Renal pelvis (tissue), 12 donors: ENCODE measurements around the gene SERPIND1. TPM values are rescaled to one million over a fixed set of nuclear protein-coding genes. Genes with fewer than 3 reads are reported as not detected.
"Not testable (repeated sequence)": the region's sequence is repeated elsewhere in the genome, so short reads cannot be mapped to it uniquely, and the experiment has no call there.

Experiments
- DNase-seq: peaks from one replicate; pipeline ENCODE4 v3.0.0-alpha.2; 2013
- long read RNA-seq, 16 experiments: transcript quantifications; one replicate each; lab custom pipeline, GENCODE V29; 2026
- polyA plus RNA-seq, 3 donors: library from polyadenylated mRNA; unstranded; fragments of 120-200 nt; gene quantifications; one replicate each; pipeline ENCODE4 v1.2.1, GENCODE V29; 2013; ENCODE audit not compliant: insufficient read length in 3 of 3

SERPIND1 gene, protein sequence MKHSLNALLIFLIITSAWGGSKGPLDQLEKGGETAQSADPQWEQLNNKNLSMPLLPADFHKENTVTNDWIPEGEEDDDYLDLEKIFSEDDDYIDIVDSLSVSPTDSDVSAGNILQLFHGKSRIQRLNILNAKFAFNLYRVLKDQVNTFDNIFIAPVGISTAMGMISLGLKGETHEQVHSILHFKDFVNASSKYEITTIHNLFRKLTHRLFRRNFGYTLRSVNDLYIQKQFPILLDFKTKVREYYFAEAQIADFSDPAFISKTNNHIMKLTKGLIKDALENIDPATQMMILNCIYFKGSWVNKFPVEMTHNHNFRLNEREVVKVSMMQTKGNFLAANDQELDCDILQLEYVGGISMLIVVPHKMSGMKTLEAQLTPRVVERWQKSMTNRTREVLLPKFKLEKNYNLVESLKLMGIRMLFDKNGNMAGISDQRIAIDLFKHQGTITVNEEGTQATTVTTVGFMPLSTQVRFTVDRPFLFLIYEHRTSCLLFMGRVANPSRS
- 1 to 10 TPM; 2.7 to 3.6 (median 3.0) TPM for polyA plus RNA-seq
- long read RNA-seq, donor 1, partial matches to known transcripts = 0 of 1 reads
- long read RNA-seq, donor 1, other reads (novel, unspliced or antisense) = 0 of 1 reads
- long read RNA-seq, donor 2, partial matches to known transcripts = 0 of 2 reads
- long read RNA-seq, donor 2, other reads (novel, unspliced or antisense) = 0 of 2 reads
- long read RNA-seq, donor 3, partial matches to known transcripts = 0 of 2 reads
- long read RNA-seq, donor 3, other reads (novel, unspliced or antisense) = 0 of 2 reads
- long read RNA-seq, donor 4, partial matches to known transcripts = 0 of 1 reads
- long read RNA-seq, donor 4, other reads (novel, unspliced or antisense) = 0 of 1 reads
- long read RNA-seq, donor 5, partial matches to known transcripts = 0 of 1 reads
- long read RNA-seq, donor 5, other reads (novel, unspliced or antisense) = 0 of 1 reads
- long read RNA-seq, donor 6, partial matches to known transcripts = 0 of 1 reads
- long read RNA-seq, donor 6, other reads (novel, unspliced or antisense) = 0 of 1 reads
- long read RNA-seq, donor 7, partial matches to known transcripts = 0 of 2 reads
- long read RNA-seq, donor 7, other reads (novel, unspliced or antisense) = 0 of 2 reads
- long read RNA-seq, donor 8 = 0 reads
- long read RNA-seq, donor 9 = 0 reads
- long read RNA-seq, donor 10 = 0 reads
- long read RNA-seq, donor 11 = 0 reads
- long read RNA-seq, donor 12, partial matches to known transcripts = 44 of 58 reads
- long read RNA-seq, donor 12, other reads (novel, unspliced or antisense) = 13 of 58 reads
- long read RNA-seq, donor 13 = 0 reads
- long read RNA-seq, donor 14, partial matches to known transcripts = 0 of 1 reads
- long read RNA-seq, donor 14, other reads (novel, unspliced or antisense) = 0 of 1 reads
- long read RNA-seq, donor 15 = 0 reads
- long read RNA-seq, donor 16, partial matches to known transcripts = 0 of 1 reads
- long read RNA-seq, donor 16, other reads (novel, unspliced or antisense) = 0 of 1 reads

DNA sequence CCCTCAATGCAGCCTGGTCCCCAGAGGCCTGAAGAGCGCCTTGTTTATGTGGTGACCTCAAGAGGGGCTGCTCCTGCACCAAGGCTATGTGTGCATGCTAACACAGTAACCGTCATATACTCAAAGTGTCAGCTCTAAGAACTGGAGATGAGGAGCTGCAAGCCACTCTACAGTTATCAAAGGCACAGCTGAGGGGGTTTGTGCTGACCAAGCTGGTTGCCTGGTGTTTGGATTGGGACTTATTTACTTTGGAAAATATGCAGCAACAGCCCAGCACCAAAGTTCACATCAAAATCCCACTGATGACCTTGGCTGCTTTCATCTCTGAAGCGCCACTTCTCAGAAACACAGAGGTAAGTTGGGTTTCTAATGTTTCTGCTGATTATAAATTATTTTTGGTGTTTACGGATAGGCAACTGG is at the start of gene SERPIND1:
Gene SERPIND1, plus strand, starts transcription at position 321 of the 420 bp plus-strand sequence. CDS start 5,200 bp downstream, outside the sequence.
- no peak for DNase-seq

DNA sequence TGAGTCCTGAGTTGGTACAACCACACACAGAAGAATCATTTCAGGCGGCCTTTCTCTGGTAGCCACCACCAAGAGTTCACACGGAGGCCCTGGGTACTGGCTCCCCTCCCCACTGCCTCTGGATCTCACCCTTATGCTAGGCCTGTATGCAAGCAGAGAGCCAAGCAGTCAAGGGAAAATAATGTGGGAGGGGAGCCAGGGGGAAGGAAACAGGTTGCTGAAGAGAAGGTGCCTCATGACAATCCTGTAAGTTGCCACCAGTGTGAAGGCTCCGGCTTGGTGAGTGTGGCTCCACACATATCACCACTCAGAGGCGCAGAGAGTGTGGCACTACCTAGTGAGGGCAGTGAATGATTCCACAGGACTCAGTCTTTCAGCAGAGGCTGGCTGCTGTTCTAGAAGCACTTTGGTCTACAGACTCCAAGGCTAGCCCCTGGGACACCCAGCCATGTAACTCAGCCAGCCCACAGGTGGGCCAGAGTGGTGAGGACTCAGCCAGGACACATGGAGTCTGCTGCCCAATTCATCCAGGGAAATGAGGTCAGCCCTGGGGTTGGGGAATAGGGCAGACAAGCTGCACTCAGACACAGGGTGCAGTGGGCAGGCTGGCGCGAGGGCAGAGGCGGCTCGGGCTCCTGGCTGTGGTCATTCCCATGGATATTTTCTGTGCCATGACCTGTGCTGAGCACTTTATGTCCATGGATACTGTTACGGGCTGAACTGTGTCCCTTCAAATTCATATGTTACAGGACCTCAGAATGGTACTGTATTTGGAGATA is 49.0 kb upstream of the SERPIND1 start:
- no peak for DNase-seq

DNA sequence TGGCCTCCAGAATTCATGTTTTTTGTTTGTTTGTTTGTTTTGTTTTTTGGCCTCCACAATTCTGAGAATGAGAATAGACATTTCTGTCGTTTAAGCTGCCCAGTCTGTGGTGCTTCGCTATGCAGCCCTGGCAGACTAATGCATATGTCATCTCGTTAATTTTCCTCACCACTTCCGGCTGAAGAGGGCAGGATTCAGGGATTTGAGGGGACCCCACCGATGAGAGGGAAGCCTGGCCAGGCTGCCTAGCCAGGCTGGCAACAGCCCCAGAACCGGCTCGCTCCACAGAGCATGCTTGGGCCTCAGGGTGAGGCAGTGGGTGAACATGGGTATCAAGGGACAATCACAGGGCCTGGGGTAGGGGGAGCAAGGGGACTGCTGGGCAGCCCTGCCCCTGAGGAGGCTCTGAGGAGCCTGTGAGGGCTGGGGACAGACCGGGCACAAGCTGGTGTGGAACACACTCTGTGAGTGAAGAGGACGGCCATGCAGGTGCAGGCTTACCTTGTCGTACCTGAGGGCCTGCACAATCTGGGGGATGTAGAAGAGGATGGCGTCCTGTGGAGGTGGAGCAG is 47.8 kb upstream of the SERPIND1 start:
- no peak for DNase-seq

DNA sequence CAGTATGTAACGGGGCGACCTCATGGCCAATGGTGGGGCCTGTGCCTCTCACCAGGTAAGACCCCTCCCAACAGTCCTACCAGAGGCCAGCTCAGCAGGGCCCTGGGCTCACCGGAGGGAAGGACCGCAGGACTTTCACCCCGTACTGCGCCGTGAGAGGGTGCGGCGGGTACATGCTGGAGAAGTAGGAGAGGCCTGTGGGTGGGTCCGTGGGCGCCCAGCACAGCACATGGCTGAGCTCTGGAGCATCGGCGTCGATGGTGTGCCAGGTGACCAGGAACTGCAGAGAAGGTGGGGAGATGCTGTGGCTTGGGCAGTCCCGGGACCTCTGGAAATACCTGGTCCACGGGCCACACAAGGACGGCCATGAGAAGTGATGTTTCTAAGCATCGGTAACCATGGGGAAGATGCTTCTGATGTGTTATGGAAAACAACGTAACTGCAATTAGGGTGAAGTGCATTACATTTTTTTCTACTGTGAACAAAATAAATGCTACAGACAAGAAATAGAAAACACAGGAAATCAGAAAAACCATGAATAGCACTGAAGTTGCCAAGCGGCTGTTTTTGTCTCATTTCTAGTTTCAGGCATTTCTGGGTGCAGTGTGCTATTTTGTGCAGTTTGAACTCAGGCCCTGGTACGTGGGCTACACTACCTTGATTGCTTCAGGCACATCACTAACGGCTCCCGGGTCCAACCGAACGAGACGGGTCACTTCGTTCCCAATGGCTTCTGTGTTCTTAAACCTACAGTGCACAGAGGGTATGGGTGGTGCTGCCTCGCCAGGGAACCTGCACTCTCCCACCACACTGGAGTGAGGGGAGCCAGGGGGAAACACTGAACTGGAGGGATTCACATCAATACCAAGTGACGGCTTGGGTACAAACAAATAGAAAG is 46.5 kb upstream of the SERPIND1 start:
- DNase-seq = no peak

DNA sequence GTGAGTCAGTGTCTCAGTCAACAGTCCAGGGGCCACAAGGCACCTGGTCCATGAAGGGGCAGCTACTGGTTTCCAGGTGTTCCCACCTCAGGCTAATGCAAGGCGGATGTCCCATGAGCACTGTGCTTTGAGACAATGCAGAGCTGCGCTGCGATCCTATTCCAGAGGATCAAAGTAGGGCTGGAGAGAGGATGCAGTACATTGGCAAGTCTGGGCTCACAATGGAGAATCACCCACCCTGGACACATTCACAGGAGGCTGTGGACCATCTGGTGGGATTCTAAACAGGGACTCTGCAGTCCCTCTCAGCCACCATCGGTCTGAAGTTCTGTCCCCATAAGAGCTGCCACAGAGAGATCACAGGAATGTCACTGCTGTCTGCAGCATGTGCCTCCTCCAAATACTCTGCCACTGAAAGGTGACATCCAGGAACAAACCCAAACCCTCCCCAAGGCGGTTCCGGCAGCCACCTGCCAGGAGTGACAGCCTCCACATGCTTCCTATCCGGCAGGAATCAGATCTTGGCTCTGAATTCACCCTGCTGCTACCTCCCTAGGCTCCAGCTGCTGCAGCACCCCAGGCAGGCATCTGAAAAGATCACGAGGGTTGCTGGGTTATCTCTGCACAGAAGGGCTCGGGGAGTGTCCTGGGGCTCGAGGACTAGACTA is 45.3 kb upstream of the SERPIND1 start:
- no peak for DNase-seq

DNA sequence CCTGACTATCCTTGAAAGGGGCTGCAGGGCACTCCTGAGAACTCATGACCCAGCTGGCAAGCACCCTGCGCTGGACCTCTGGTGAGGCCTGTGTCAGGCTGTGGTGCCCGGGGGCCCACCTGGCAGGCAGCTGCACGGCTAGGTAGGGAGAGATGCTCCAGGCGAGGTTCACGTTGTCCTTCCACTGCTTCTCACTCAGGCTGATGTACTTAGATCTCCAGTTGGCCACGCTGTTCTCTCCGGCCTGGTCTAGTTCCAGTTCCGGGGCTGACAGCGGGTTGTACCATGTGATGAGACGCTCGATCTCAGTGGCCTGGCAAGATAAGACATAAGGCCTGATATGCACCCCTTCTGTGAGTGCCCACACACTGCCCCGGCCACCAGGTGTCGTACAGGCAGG is 44.7 kb upstream of the SERPIND1 start:
- DNase-seq = no peak

DNA sequence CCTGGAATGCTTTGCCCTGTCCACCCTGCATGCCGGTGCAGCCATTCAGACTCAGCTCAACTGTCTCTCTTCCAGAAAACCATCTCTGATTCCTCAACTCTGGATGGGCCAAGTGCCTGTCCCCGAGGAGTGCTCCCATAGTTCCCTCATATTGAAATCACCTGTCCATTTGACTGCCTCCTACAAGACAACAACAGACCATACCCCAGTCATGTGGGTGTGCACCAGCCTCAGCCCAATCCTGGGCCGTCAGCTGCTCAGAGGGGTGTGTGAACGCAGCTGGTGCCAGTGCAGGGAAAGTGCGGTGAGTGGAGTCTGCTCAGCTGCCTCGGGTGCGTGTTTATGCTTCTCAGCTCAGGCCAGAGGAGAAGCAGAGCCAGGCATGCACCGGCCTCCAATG is 41.5 kb upstream of the SERPIND1 start:
- not testable (repeated sequence) for DNase-seq

DNA sequence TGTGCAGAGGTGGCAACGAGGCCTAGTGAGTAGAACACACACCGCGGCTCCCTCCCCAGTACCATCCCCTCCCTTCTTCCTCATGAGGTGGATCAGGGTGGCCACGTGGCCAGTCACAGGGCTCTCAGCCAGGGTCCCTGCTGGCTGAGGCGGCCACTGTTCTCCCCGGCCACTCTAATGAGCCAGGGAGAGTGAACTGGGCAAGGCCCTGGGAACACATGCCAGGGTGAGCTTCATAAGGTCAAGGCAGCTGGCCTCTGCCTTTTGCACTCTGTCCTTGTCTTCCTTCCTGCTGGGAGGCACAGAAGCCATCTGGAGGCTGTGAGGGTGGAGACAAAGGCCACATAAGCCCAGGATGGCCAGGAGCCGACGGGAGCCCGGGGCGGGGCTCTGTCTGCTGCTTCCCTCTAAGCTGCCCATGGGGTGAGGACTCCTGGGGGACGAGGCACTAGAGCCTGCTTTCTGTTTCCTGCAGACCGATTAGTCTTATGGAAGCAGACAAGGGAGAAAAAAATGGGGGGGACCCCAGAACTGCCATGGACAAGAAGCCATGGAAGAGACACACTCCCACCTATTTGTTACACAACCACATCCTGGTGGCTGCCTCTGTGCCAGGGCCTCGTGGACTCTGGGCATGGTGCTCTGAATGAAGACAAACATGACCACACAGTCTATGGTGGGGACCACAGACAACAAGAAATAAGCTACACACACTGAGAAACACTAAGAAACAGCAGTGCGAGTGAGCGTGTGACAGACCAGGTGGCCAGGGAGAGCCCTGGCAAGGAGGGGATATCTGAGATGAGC is 38.4 kb upstream of the SERPIND1 start:
- DNase-seq = not testable (repeated sequence)

DNA sequence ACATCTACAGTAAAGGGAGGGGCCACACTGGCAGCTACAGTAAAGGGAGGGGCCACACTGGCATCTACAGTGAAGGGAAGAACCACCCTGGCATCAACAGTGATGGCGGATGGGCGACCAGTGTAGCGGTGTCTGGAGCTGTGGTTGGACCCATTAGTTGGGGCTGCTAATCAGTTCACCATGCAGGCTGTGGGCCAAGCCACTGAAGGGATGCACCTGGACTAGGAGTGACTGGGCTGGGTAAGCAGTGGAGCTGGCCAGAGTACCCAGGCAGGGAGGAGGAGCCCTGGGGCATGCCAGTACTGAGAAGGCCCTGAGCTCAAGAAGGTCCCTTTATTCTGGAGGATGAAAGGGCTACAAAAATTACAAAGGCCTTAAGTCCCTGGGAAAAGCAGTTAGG is 37.0 kb upstream of the SERPIND1 start:
- not testable (repeated sequence) for DNase-seq

DNA sequence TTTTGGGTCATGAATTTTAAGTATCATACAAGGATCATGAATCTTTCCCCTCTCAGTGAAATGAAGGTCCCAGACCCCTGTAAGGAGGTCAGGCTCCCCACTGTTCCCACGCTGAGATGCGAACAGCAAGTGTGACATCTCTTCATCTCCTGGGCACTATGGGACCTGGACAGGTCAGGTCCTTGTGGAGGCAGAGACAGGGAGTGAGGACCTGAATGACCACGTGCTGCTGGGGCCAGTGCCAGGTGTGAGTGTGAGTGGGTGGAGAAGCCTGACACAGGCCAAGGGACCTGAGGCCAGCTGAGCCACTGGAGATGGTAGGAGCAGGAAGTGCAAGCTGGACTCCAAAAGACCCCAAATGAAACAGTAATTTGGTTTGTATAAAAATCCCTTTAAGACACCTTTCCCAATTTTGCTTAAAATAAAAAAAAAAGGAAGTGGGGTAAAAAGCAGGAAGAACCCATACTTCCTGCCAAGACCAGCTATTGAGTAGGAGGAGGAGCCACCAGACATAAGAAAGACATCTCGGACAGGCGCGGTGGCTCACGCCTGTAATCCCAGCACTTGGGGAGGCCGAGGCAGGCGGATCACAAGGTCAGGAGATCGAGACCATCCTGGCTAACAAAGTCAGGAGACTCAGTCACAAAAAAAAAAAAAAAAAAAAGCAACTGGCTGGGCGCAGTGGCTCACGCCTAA is 35.4 kb upstream of the SERPIND1 start:
- no peak for DNase-seq

DNA sequence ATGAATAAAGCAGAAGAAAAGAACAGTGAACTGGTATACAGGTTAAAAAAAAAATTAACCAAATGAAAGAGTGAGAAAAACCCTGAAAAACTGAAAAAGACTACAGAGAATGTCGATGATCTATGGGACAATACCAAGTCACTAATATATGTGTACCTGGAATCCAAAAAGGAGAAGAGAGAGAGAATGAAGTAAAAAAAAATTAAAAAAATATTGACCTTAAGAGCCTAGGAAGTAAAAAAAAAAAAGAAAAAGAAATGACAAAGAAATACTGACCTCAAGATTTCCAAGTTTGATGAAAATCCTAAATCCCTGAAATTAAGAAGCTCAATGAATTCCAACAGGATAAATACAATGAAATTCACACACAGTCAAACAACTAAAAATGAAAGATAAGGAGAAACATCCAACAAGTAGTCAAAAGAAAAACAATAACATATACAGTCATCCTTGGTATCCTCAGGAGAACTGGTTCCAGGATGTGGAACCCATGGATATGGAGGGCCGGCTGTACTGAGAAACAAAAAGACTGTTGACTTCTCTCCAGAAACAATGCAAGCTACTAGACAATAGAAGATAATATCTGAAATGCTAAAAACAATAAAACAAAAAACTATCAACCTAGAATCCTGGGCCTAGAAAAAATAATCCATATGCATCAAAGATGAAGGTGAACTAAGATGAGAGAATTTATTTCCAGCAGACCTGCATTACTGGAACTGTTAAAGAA is 33.5 kb upstream of the SERPIND1 start:
- no peak for DNase-seq

DNA sequence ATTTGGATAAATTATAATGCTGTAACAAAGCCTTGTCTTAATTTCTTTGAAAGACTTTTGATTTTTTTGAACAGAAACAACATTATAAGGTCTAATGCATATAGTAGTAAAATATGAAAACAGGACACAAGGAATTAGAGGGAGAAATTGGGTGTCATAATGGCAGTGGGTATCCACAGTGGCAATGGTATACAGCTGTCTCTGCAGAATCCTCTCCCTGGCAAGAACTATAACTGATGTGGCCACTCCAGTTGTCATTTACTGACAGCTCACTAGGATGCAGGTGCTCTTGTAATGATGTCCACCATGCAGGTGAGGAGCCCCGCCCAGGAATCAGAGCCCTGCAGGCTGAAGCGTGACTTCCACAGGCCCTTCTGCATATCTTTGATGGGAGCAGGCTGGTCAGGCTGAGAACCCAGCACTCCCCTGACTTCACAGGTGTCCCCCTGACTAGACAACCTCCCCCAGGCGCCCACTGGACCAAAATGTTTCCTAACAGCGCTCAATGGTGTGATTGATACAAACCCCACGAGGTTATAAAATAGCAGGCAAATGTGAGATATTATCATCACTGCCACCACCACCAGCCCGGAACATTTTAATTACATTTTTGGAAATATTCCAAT is 32.8 kb upstream of the SERPIND1 start:
- DNase-seq = no peak

DNA sequence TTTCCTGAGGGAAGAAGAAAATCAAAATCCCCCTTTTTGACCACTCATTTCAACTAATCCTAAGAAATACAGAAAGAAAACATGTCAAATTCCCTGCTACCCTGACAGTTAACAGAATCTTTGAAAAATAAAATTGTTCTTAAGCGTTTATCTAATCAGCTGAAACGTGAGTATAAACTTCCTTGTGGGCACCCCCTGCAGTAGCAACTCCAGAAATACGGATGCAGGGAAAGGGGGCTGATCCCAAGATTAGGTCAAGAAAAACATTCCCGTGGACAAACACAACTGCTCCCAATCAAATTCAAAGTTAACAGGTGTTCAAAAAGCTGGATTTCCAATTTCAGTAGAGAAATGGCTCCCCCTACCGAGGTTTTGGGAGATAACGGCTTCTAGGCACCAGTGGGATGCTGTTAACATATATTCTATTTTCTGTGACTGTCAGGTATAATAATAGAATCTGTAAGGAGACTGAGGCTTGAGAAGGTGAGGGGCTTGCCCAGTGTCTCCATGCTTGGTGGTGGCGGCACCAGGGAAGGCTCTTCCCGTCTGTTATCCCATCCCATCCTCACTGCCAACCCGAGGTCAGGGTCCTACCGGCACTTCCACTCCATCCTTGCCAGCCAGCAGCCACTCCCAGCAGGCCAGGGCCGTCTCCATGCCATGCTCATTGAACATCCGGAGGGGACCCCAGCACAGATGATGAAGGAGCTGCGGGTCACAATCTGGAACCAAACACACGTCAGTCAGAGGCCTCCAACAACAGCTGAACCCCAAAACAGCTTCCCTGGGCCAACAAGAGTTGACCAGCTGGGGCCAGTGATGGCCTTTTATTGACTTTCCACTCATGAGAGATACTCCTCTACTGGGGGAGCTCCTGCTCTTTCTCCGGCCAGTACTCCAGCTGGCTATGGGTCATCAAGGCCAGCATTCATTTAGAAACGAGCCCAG is 32.0 kb upstream of the SERPIND1 start:
- peak; percentile 22 for DNase-seq

DNA sequence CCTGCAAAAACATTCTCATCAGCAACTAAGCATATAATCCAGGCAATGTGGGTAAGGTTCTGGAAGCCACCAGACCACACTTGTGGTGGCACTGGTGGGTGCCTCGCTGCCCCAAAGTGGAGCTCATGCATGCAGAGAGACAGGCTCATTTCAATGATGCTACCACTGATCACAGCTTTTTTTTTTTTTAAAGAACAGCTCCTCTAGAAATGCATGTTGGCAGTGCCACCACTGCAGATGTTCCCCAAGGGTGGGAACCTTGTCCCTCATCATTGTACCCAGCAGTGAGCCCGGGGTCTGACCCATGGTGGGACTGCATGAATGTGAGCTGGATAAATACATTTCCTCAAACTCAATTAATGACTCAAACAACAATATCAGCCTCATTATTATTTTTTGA is 31.1 kb upstream of the SERPIND1 start:
- no peak for DNase-seq

DNA sequence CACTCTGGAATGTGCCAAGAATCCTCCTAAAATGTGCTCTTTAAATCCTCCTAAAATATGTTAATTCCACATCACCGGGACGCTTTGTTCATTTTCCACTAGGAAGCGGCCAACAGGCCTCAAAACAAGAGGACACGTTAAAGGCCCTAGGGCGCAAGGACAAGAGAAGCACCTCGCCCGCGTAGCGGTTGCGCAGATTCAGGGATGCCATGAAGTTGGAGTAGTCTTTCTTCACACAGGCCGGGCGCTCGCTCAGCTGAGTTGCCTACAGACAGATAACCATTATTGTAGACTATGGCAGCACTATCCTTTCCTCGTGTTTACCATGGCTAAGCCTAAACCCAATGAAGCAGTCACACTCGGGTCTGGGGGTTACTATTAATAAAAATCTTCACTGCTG is 29.5 kb upstream of the SERPIND1 start:
- DNase-seq = no peak
